ENCODE data around the gene TTC4.
"Not testable (repeated sequence)": the region's sequence is repeated elsewhere in the genome, so short reads cannot be mapped to it uniquely, and the experiment has no call there.

Gene TTC4

GRCh38 chr1:54774820-54775498 lies 59.3 kb downstream of the TTC4 start:
- no peak overlapping the region for H3K27ac ChIP-seq
- H3K4me3 ChIP-seq, result no peak overlapping the region
- no peaks in the 10 kb centered on the region for H3K36me3 ChIP-seq (ENCODE audit: insufficient read depth, low read length)
- H3K9me3 ChIP-seq (ENCODE audit: low read depth, low read length), result no peaks in the 10 kb centered on the region
- TF ChIP-seq FOXP2 (optimal IDR thresholded peaks at IDR 0.05; ENCODE audit: control extremely low read depth, extremely low read length, insufficient read depth) (no peak), EZH2 (IDR thresholded peaks at IDR 0.05) (no peak), POLR2AphosphoS5 (IDR thresholded peaks at IDR 0.05; ENCODE audit: borderline replicate concordance, low read depth, low read length) (no peak)
- DNase-seq (ENCODE audit: low read depth, low spot score), result no peak
- no peak overlapping the region for H3K9ac ChIP-seq (ENCODE audit: insufficient read length)

- H3K9ac ChIP-seq (ENCODE audit: insufficient read length); H3K27ac ChIP-seq: not testable (repeated sequence)
Measured at GRCh38 chr1:54775828-54776721, 60.4 kb downstream of the TTC4 start.

GRCh38 chr1:54777011-54777410 lies 61.4 kb downstream of the TTC4 start:
- H3K9ac ChIP-seq (ENCODE audit: insufficient read length), result no peak overlapping the region
- DNase-seq (ENCODE audit: low read depth, low spot score), result no peak
- no peak overlapping the region for H3K4me3 ChIP-seq
- TF ChIP-seq EZH2 (IDR thresholded peaks at IDR 0.05) (no peak), POLR2AphosphoS5 (IDR thresholded peaks at IDR 0.05; ENCODE audit: borderline replicate concordance, low read depth, low read length) (no peak), FOXP2 (optimal IDR thresholded peaks at IDR 0.05; ENCODE audit: control extremely low read depth, extremely low read length, insufficient read depth) (no peak)
- no peaks in the 10 kb centered on the region for H3K36me3 ChIP-seq (ENCODE audit: insufficient read depth, low read length)
- H3K27ac ChIP-seq, result no peak overlapping the region
- H3K9me3 ChIP-seq (ENCODE audit: low read depth, low read length), result no peaks in the 10 kb centered on the region

More at GRCh38 chr1:54775828-54776721, 60.4 kb downstream of the TTC4 start:
- not testable (repeated sequence) for H3K9me3 ChIP-seq (ENCODE audit: low read depth, low read length); DNase-seq (ENCODE audit: low read depth, low spot score); H3K4me3 ChIP-seq; H3K36me3 ChIP-seq (ENCODE audit: insufficient read depth, low read length)

GRCh38 chr1:54777431-54777830 lies 61.8 kb downstream of the TTC4 start:
- Histone ChIP-seq H3K9ac (ENCODE audit: insufficient read length) (no peak overlapping the region), H3K4me3 (no peak overlapping the region), H3K36me3 (ENCODE audit: insufficient read depth, low read length) (no peaks in the 10 kb centered on the region), H3K9me3 (ENCODE audit: low read depth, low read length) (no peaks in the 10 kb centered on the region), H3K27ac (no peak overlapping the region)
- no peak for TF ChIP-seq EZH2 (IDR thresholded peaks at IDR 0.05)
- no peak for TF ChIP-seq POLR2AphosphoS5 (IDR thresholded peaks at IDR 0.05; ENCODE audit: borderline replicate concordance, low read depth, low read length)
- no peak for TF ChIP-seq FOXP2 (optimal IDR thresholded peaks at IDR 0.05; ENCODE audit: control extremely low read depth, extremely low read length, insufficient read depth)
- no peak for DNase-seq (ENCODE audit: low read depth, low spot score)

GRCh38 chr1:54781023-54781723 lies 65.5 kb downstream of the TTC4 start:
- H3K9me3 ChIP-seq (ENCODE audit: low read depth, low read length), result no peaks in the 10 kb centered on the region
- H3K36me3 ChIP-seq (ENCODE audit: insufficient read depth, low read length), result no peaks in the 10 kb centered on the region
- no peak overlapping the region for H3K9ac ChIP-seq (ENCODE audit: insufficient read length)
- H3K4me3 ChIP-seq, result no peak overlapping the region
- DNase-seq (ENCODE audit: low read depth, low spot score), result no peak
- H3K27ac ChIP-seq, result no peak overlapping the region
- TF ChIP-seq POLR2AphosphoS5 (IDR thresholded peaks at IDR 0.05; ENCODE audit: borderline replicate concordance, low read depth, low read length), result no peak
- no peak for TF ChIP-seq FOXP2 (optimal IDR thresholded peaks at IDR 0.05; ENCODE audit: control extremely low read depth, extremely low read length, insufficient read depth)
- no peak for TF ChIP-seq EZH2 (IDR thresholded peaks at IDR 0.05)

- no peak for DNase-seq (ENCODE audit: low read depth, low spot score)
- Histone ChIP-seq H3K4me3 (no peak overlapping the region), H3K9me3 (ENCODE audit: low read depth, low read length) (no peaks in the 10 kb centered on the region), H3K9ac (ENCODE audit: insufficient read length) (no peak overlapping the region), H3K27ac (no peak overlapping the region), H3K36me3 (ENCODE audit: insufficient read depth, low read length) (no peaks in the 10 kb centered on the region)
- TF ChIP-seq EZH2 (IDR thresholded peaks at IDR 0.05) (no peak), FOXP2 (optimal IDR thresholded peaks at IDR 0.05; ENCODE audit: control extremely low read depth, extremely low read length, insufficient read depth) (no peak), POLR2AphosphoS5 (IDR thresholded peaks at IDR 0.05; ENCODE audit: borderline replicate concordance, low read depth, low read length) (no peak)
Measured at GRCh38 chr1:54782156-54782555, 66.5 kb downstream of the TTC4 start.

GRCh38 chr1:54782588-54782987 lies 66.9 kb downstream of the TTC4 start:
- Histone ChIP-seq H3K36me3 (ENCODE audit: insufficient read depth, low read length) (no peaks in the 10 kb centered on the region), H3K27ac (no peak overlapping the region), H3K9me3 (ENCODE audit: low read depth, low read length) (no peaks in the 10 kb centered on the region), H3K4me3 (no peak overlapping the region), H3K9ac (ENCODE audit: insufficient read length) (no peak overlapping the region)
- no peak for DNase-seq (ENCODE audit: low read depth, low spot score)
- TF ChIP-seq FOXP2 (optimal IDR thresholded peaks at IDR 0.05; ENCODE audit: control extremely low read depth, extremely low read length, insufficient read depth) (no peak), POLR2AphosphoS5 (IDR thresholded peaks at IDR 0.05; ENCODE audit: borderline replicate concordance, low read depth, low read length) (no peak), EZH2 (IDR thresholded peaks at IDR 0.05) (no peak)

- Histone ChIP-seq H3K4me3 (no peak overlapping the region), H3K9me3 (ENCODE audit: low read depth, low read length) (no peaks in the 10 kb centered on the region), H3K9ac (ENCODE audit: insufficient read length) (no peak overlapping the region), H3K27ac (no peak overlapping the region), H3K36me3 (ENCODE audit: insufficient read depth, low read length) (no peaks in the 10 kb centered on the region)
- TF ChIP-seq FOXP2 (optimal IDR thresholded peaks at IDR 0.05; ENCODE audit: control extremely low read depth, extremely low read length, insufficient read depth) (no peak), EZH2 (IDR thresholded peaks at IDR 0.05) (no peak), POLR2AphosphoS5 (IDR thresholded peaks at IDR 0.05; ENCODE audit: borderline replicate concordance, low read depth, low read length) (no peak)
- no peak for DNase-seq (ENCODE audit: low read depth, low spot score)
Measured at GRCh38 chr1:54784066-54784465, 68.4 kb downstream of the TTC4 start.
